ENCODE results near the gene CELSR1. TPM values are rescaled to one million over a fixed set of nuclear protein-coding genes. Genes with fewer than 3 reads are reported as not detected.

CELSR1 gene
- 22.5 to 30.8 TPM (median 28.0 TPM) in 5 replicates for total RNA-seq (2022; extraction: Qiagen RNA extraction)

GRCh38 chr22:46537225-46537945, at the start of gene CELSR1:
CELSR1 (minus strand) TSS chr22:46537620; CDS start chr22:46537170, 450 bp downstream.

GRCh38 chr22:46335201-46336118, 202.0 kb downstream of the CELSR1 start, which contains the start of gene TRMU:
TRMU (plus strand) TSS chr22:46335714; CDS start chr22:46335765, 51 bp downstream.

Other genes starting within 250 kb of the CELSR1 start
- gene GTSE1, start 240.8 kb downstream of the CELSR1 start, total RNA-seq (2022; extraction: Qiagen RNA extraction) = 27.9 to 35.6 TPM (median 31.7 TPM) in 5 replicates
- gene TRMU, start 201.9 kb downstream of the CELSR1 start, total RNA-seq (2022; extraction: Qiagen RNA extraction) = 30.8 to 40.9 TPM (median 35.9 TPM) in 5 replicates
- gene GRAMD4, start 82.8 kb upstream of the CELSR1 start, total RNA-seq (2022; extraction: Qiagen RNA extraction) = 11.2 to 21.3 TPM (median 19.2 TPM) in 5 replicates
- 19.5 to 25.2 TPM (median 24.5 TPM) in 5 replicates for gene CERK, start 200.6 kb upstream of the CELSR1 start, total RNA-seq (2022; extraction: Qiagen RNA extraction)
- gene TBC1D22A, start 225.0 kb upstream of the CELSR1 start, total RNA-seq (2022; extraction: Qiagen RNA extraction) = 9.1 to 10.4 TPM (median 9.4 TPM) in 5 replicates

Data from A549 treated with Mapracorat at 1 μM for 4 hours (cell line).